ENCODE results near the gene TRIB2.
A peak's percentile ranks its signal among the peaks of the same experiment; 100 is the strongest.

Gene TRIB2

GRCh38 chr2:12720754-12721378, 4.1 kb downstream of the TRIB2 start:
- DNase-seq (ENCODE audit: low read depth), result no peak

DNA sequence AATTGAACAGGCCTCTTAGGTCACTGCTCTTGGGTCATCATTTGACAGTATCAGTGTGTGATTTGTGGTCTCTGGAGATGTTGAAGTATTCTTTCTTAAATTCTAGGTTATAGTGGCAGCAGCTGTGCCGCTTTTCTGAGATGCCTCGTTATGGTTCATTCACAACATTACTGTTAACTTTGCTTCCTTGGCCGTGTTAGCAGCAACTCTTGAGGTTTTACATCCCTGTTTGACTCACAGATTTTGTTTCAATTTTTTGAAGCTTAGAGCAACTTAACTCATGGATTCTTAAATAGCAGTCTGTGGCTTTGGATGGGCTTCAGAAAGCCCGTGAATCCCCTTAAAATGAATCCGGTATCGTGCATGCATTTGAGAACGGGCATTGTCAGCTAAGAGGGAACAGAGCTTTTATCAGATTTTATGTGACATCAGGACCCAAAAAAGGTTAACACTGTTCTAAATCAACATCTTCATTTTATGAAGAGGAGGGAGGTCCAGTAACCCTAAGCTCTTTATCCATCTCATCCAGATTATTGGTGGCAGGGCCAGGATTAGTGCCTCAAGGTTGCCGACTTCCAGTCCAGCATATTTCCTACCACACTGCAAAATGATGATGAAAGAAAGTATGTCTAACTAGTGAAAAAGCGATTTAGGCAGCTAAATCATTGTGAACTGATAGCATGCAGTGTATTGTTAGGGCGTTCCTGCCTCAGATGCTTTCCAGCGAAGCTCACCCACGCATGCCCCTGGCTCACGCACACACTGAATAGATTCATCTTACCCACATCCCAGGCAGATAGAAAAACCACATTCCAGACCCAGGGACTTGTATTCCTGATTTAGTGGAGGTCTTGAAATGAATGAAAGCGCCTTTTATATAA, 5.1 kb downstream of the TRIB2 start:
- DNase-seq (ENCODE audit: low read depth), result peak; percentile 52

DNA sequence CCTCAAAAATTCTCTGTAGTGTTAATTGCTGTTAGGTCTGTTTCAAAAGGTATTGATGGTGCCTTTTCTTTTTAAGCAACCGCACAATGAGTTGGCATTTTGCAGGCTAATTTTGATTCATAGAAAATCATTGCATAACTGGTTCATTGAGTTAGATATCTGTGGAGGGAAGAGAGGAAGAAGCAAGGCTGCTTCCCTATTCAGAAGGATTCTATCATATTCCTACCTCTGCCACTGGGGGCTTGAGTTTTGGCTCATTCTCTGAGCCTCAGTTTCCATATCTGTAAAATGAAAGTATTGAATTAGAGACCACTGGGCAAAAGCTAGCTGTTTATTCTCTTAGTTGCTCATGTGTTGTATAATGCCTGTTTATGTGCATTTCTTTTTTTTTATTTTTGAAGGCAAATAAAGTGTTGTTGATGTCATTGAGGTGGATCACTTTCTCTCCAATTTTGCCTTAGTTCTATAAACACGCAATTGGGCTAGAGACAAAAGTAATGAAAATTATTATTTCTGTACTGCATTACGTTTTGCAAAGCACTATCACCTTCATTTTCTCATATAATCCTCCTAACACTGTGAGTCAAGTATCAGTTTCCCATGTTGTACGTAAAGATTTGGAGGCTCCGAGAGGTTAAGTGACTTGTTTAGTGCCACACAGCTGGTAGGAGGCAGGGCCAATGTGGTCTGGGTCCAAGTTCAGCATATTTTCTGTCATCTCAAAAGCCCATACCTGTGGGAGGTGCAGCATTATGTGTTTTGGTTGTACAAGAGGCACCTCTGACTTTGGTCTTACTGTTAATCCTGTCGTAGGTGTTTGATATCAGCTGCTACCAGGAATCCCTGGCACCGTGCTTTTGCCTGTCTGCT, 5.9 kb downstream of the TRIB2 start:
- no peak for DNase-seq (ENCODE audit: low read depth)

DNA sequence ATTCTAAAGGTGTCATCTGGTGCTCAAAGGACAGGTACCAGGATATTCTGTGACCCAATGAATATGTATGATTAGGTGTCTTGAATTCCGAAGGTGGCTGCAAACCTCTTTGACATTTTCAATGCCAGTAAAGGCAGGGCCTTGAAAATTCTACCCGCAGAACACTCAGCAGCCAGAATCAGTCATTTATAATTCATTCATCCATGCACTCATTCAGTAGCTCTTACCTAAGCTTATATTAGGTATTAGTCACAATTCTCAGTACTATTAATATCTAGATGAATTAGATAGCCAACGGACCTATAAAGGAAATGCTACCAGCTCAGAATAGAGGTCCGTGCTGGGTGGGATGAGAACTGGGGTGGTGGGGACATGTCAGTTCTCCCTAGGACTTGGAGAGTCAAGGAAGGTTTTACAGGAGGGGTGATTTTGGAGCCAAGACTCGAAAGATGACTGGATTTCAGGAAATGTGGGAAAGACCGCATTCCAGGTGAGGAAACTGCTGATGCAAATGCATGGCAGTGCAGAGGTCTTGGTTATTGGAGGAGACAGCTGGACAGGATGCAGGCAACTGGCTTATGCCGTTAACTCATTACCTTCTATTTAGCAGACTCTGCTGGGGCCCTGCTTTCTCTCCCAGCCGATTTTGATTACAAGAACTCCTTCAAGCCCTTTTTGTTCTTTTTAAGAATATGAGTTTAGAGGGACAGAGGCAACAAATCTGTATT, 7.2 kb downstream of the TRIB2 start:
- DNase-seq (ENCODE audit: low read depth), result no peak

DNA sequence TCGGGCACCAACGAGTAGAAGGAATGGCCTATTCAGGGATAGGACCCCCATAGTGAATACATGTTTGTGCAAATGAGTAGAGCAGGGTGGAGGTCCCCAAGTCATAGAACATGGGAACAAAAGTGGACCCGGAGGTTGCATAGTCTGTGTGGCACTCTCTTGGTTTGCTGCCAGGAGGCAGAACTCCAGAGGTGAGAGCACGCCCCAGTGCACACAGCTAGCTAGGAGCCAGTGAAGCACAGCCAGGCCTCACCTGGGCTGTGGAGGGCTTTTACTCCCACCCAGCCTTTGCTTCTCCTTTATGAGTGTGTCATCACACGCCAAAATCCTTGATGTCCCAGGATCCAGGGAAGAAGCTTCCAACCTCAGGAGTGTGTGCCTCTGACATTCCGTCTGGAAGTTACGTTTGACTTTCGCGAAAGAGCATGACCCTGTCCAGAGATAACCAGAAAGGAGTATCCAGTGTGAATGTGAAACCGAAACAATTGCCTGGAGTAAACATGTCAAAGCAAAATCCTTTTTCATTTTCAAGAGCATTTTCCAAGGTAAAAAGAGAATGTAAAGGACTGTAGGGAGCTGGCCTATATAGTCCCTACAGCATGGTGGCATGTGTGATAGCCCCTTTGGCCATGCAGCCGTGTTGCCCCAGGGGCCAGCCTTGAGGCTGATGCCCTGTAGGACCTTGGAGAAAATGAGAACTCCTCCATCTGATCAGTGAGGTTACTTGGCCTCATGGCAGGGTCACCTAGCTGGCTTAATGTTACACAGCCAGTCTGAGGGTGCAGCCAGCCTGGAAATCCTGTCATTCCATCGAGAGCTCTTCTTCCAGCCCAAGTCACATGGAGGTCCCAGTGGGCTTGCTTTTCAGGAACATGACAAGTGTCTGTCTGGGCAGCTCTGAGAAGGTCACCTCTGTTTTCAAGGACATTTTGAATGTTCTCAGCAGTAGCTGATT, 8.8 kb downstream of the TRIB2 start:
- no peak for DNase-seq (ENCODE audit: low read depth)

GRCh38 chr2:12726271-12726670, 9.5 kb downstream of the TRIB2 start:
- DNase-seq (ENCODE audit: low read depth), result no peak

GRCh38 chr2:12727065-12727464, 10.3 kb downstream of the TRIB2 start:
- DNase-seq (ENCODE audit: low read depth), result no peak

DNA sequence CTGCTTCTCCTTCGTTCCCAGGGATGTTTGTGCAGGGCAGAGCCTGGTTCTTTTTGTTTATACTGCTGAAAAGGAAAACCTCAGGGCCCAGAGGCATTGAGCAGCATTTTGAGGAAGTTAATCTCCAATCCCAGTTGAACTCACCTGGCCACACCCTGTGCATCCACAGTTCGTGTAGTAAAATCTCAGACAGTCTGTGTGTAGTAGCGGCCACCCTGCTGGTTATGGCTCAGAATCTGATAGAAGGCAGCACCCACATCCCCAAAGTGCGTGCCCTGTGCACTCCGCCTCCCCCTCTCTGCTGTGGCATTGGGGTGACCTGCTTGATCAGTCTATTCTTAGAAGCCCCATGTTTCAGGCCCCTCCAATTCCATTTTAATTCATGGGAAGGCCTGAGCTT, 10.9 kb downstream of the TRIB2 start:
- no peak for DNase-seq (ENCODE audit: low read depth)

GRCh38 chr2:12728221-12728777, 11.6 kb downstream of the TRIB2 start:
- no peak for DNase-seq (ENCODE audit: low read depth)

DNA sequence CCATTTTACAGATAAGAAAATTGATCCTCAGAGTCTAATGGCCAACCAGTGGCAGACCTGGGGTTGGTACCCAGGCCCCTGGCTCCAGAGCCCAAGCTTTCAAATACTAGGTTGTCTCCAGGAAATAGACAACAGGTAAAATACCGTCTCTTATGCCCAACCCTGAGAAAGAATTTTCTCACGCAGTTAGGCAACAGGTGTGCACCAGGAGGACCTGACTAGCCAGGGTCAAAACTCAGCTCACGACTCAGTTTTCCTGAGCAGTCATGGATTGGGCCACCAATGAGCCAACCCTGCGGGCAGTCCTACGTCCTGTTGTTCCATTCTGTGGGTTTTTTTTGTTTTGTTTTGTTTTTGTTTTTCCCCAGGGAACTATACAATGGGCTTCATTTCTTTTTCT, 13.5 kb downstream of the TRIB2 start:
- no peak for DNase-seq (ENCODE audit: low read depth)

DNA sequence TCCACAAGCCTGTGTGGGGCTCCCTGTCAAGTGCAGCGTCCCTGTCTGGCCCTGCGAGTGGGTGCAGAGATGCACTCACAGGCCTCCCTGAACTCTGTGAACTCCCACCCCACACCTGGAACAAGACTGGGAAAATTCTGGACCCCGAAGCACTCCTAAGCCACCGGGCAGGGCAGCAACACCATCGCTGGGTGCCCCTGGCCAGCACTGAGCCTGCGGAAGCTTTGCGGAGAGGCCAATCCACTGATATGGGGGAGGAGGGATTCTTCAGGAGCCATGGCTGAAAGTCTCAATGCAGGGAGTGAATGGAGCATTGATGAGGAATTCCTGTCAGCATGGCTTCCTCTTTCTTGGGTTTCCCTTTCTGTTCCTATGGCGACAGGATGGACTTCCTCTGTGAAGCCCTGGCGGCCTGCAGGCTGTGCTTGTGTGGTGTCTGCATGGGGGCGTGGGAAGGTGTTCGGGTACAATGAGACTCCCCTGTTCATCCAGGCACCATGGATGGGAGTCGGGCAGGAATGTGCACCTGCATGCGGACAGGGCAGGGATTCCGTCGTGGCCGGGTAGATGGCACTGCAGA, 15.1 kb downstream of the TRIB2 start:
- DNase-seq (ENCODE audit: low read depth), result no peak

DNA sequence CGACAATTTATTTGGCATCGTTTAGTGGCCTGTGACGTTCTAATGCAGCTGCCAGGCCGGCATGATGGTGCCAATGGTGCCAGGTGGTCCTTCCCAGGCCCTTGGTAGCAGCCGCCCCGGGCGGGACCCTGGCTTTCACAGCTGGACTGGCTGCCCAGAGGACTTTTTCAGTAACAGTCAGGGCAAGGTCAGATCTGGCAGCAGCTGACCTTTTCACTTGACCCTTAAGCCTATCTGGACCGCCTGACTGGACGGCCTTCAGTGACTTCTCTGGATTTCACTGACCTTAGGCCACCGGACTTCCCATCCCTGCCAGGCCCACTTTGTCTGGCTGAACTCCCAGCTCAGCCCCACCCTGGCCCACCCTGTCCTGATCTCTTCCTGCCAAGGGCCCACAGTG, 15.9 kb downstream of the TRIB2 start:
- no peak for DNase-seq (ENCODE audit: low read depth)

- no peak for DNase-seq (ENCODE audit: low read depth)
These were observed 17.1 kb downstream of the TRIB2 start for GRCh38 chr2:12733846-12734245.

DNA sequence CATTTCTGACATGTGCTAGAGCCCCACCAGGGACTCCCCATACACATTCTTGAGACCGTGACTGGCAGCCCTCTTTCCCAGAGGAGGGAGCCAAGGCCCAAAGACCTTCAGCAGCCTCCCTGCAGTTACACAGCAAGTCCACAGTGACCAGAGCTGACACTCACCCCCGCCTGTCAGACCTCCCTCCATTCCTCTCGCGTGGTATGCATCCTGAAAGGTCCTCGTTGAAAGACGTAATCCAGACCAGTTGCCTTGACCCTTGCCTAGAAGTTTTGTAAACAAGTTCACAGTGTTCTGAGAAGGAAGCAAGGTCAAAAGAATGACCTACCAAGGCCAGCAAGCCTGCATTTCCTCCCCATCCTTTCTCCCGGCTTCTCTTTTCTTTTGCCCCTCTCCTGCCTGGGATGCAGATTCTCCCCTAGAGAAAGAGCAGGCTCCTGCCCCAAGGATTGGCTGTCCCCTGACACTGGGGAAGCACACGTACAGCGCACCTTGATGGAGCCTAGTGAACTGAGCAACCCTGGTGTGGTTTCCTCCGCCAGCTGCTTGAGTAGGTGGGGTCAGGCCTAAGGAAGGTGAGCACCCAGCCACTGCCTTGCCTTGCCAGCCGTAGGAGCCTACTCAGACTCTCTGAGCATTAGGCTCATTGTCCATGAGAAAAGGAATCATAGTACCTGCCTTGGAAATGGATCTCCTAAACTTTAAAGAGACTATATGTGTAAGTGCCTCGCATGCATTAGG, 18.3 kb downstream of the TRIB2 start:
- DNase-seq (ENCODE audit: low read depth), result no peak

- no peak for DNase-seq (ENCODE audit: low read depth)
These were observed 20.6 kb downstream of the TRIB2 start for GRCh38 chr2:12737297-12737696.

- no peak for DNase-seq (ENCODE audit: low read depth)
These were observed 21.2 kb downstream of the TRIB2 start for GRCh38 chr2:12737738-12738485.

DNA sequence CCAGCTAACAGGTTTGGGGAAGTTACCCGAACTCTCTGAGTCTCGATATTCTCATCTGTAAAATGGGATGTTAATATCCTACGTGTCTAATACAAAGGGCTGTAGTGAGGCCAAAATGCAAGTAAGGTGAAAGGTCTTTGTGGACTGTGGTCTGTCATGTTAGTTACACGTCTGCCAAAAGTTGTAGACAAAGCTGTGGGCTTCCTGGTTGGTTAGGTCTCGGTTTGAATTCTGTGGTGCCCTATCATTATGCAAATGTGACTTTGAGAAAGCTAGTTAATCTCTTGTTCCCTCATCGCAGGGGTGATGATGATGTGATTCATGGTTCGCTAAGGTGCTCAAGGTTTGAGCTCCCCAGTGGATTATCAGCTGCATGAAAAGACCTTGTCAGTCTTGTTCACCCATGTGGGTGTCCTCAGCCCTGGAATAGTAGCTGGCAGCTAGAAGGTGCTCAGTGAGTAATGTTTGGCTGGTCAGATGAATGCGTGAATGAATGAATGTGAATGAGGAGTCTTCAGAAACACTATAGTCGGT, 23.1 kb downstream of the TRIB2 start:
- no peak for DNase-seq (ENCODE audit: low read depth)

DNA sequence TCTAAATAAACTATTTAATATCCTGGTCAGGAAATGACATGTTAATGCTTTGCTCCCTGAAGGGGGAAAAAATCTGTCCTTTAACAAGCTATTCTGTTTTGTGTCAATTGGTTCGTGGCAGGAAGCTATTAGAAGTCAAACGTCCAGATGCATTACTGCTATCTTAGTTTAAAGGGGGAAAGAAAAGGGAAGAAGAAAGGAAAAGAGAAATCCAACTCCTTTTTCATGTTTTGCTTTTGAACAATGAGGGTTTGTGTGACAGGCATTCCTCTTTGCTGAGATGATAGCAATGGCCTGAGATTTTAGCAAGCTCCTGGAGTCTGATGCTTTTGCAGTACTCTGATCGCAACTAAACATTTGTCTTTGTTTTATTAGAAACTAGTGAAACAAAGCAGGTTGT, 24.6 kb downstream of the TRIB2 start:
- no peak for DNase-seq (ENCODE audit: low read depth)
